Anterior cingulate cortex (tissue), 58 donors: ENCODE data around the gene LRRC1.
"Not testable (repeated sequence)": the region's sequence is repeated elsewhere in the genome, so short reads cannot be mapped to it uniquely, and the experiment has no call there.

ENCODE experiments used
- DNase-seq, 58 donors: peaks; one replicate each; lab custom pipeline; 2025; lab: John Stamatoyannopoulos, UW

Gene LRRC1

GRCh38 chr6:53790886-53791285, 3.9 kb upstream of the LRRC1 start:
- no peak for DNase-seq

- DNase-seq, result no peak
These were observed 2.8 kb upstream of the LRRC1 start for GRCh38 chr6:53792016-53792415.

GRCh38 chr6:53792973-53793317, 1.9 kb upstream of the LRRC1 start:
- no peak for DNase-seq

- peak in 26 of 58 donors; percentile 3 to 59 (median 21) for DNase-seq
These were observed 1.3 kb upstream of the LRRC1 start for GRCh38 chr6:53793318-53794136.

GRCh38 chr6:53794137-53794719, 577 bp upstream of the LRRC1 start:
- DNase-seq, result peak in 55 of 58 donors; percentile 34 to 88 (median 78)

- peak in 7 of 58 donors; percentile 37 to 65 (median 60) for DNase-seq
These were observed 516 bp downstream of the LRRC1 start for GRCh38 chr6:53795340-53795701.

- peak in 25 of 58 donors; percentile 5 to 62 (median 36) for DNase-seq
These were observed 1.1 kb downstream of the LRRC1 start for GRCh38 chr6:53795702-53796450.

GRCh38 chr6:53796451-53796780, 1.6 kb downstream of the LRRC1 start:
- peak in 1 of 58 donors; percentile 55 for DNase-seq

- DNase-seq, result no peak
These were observed 2.0 kb downstream of the LRRC1 start for GRCh38 chr6:53796791-53797190.

GRCh38 chr6:53797304-53797703, 2.5 kb downstream of the LRRC1 start:
- no peak for DNase-seq

- DNase-seq, result no peak
These were observed 4.5 kb downstream of the LRRC1 start for GRCh38 chr6:53799340-53799739.

GRCh38 chr6:53801022-53801421, 6.2 kb downstream of the LRRC1 start:
- DNase-seq, result no peak

- no peak for DNase-seq
These were observed 7.8 kb downstream of the LRRC1 start for GRCh38 chr6:53802582-53802981.

- DNase-seq, result no peak
These were observed 8.5 kb downstream of the LRRC1 start for GRCh38 chr6:53803081-53803860.

GRCh38 chr6:53805016-53805415, 10.2 kb downstream of the LRRC1 start:
- peak in 2 of 58 donors; percentile 2 to 51 for DNase-seq

- peak in 1 of 58 donors; percentile 30 for DNase-seq
These were observed 10.9 kb downstream of the LRRC1 start for GRCh38 chr6:53805725-53806124.

- DNase-seq, result not testable (repeated sequence)
These were observed 12.8 kb downstream of the LRRC1 start for GRCh38 chr6:53807606-53808005.

GRCh38 chr6:53808302-53808881, 13.6 kb downstream of the LRRC1 start:
- no peak for DNase-seq

GRCh38 chr6:53809691-53810090, 14.9 kb downstream of the LRRC1 start:
- no peak for DNase-seq

- DNase-seq, result no peak
These were observed 16.3 kb downstream of the LRRC1 start for GRCh38 chr6:53811082-53811481.
